DND-41 (cell line): Measurements from ENCODE around the gene CETN3.

Experiments used
- ATAC-seq: fragments of 200-7000 bp; cut with Tn5 transposase; 3 replicates; pipeline ENCODE4 v1.9.1; 2021; ENCODE audit warnings: low read depth; ENCODE audit not compliant: insufficient read depth
- DNase-seq: peaks from one replicate; pipeline ENCODE4 v3.0.0-alpha.2; 2020
- H2AFZ ChIP-seq: 2 replicates; pipeline ENCODE4 v1.6.0; 2012; ENCODE audit warnings: low read depth, low read length
- H3K27ac ChIP-seq: 2 replicates; pipeline ENCODE4 v1.5.1; 2012; ENCODE audit warnings: low read length, inconsistent platforms
- H3K27me3 ChIP-seq: fragments of 200-600 bp; sonication (generic); 2 replicates; pipeline ENCODE4 v1.6.0; 2012; ENCODE audit warnings: low read length, mild to moderate bottlenecking, inconsistent platforms; ENCODE audit not compliant: insufficient read depth, poor library complexity
- H3K36me3 ChIP-seq: 2 replicates; pipeline ENCODE4 v1.5.1; 2012; ENCODE audit warnings: low read length, inconsistent platforms; ENCODE audit not compliant: insufficient read depth
- H3K4me1 ChIP-seq: 2 replicates; pipeline ENCODE4 v1.5.1; 2012; ENCODE audit warnings: mild to moderate bottlenecking, low read length; ENCODE audit not compliant: insufficient read depth
- H3K4me2 ChIP-seq: 2 replicates; pipeline ENCODE4 v1.6.0; 2012; ENCODE audit warnings: mild to moderate bottlenecking, moderate library complexity, low read length, inconsistent platforms; ENCODE audit not compliant: insufficient read depth
- H3K4me3 ChIP-seq, 2 experiments: fragments of 200-600 bp in 1 of 2; shearing (Covaris generic) in 1 of 2; 2 replicates each; pipeline ENCODE4 v1.5.1; 2012 to 2016; ENCODE audit warnings: inconsistent platforms in 2 of 2, low read length in 2 of 2, mild to moderate bottlenecking in 2 of 2, low read depth in 1 of 2, moderate library complexity in 1 of 2
- H3K79me2 ChIP-seq: 2 replicates; pipeline ENCODE4 v1.6.0; 2012; ENCODE audit warnings: low read length, inconsistent platforms; ENCODE audit not compliant: insufficient read depth
- H3K9ac ChIP-seq: 2 replicates; pipeline ENCODE4 v1.6.0; 2012; ENCODE audit warnings: low read depth, mild to moderate bottlenecking, inconsistent platforms, low read length, moderate library complexity
- H3K9me3 ChIP-seq: 2 replicates; pipeline ENCODE4 v1.5.1; 2012; ENCODE audit warnings: low read length, moderate library complexity, mild to moderate bottlenecking, inconsistent platforms; ENCODE audit not compliant: insufficient read depth, severe bottlenecking
- H4K20me1 ChIP-seq: 2 replicates; pipeline ENCODE4 v1.6.0; 2012; ENCODE audit warnings: low read length; ENCODE audit not compliant: insufficient read depth
- EZH2 ChIP-seq: IDR thresholded peaks from 3 replicates; pipeline ENCODE4 v1.6.1; 2012; ENCODE audit warnings: borderline replicate concordance, low read depth, mild to moderate bottlenecking, moderate library complexity, low read length, inconsistent platforms; ENCODE audit not compliant: severe bottlenecking
- TF ChIP-seq, protein P1 (sequence below): IDR thresholded peaks from 2 replicates; pipeline ENCODE4 v1.5.1; 2012; ENCODE audit warnings: borderline replicate concordance, low read length, moderate library complexity, mild to moderate bottlenecking; ENCODE audit not compliant: poor library complexity, severe bottlenecking; ENCODE audit errors: extremely low read depth

The CETN3 gene

DNA sequence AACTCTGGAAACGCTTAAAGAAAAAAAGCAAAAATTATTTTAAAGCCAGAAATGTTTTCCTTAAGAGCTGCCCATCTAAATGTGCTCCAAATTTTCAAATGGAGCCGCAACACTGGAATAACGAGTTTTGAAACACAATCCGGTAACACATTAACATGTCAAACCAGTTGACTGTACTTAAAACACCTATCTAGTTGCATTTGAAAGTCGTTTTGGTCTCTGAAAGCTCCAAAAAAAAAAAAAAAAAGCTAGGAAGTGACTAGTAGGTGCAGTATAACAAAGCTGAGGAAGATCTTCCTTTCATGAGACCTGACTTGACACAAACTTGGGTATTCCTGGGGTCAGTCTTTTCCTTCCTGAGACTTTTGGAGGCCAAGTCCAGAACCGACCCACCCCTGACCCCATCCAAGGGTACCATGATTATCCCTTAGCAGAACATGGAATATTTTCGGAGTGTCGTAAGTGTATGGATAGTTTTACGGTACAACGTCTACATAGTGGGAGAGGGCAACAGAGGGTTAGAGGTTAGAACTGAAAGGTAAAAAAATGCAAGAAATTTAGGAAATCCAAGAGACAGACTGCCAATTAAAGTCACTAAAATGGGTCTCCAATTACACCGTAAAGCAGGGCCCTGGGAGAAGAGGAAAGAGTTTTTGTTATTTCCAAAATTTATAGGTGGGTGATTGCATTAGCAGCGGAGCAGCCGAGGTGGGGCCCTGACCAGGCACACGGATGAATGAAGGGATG lies 812 bp downstream of the CETN3 start:
- Histone ChIP-seq H2AFZ (peak overlapping the region; percentile 79), H3K9me3 (no peaks in the 10 kb centered on the region), H3K9ac (peak overlapping the region; percentile 84), H3K4me3 (peak overlapping the region; percentile 35 to 60; a peak in 3 of 4 replicates), H3K36me3 (peaks cover 26% of the 10 kb centered on the region), H4K20me1 (no peaks in the 10 kb centered on the region), H3K4me2 (peak overlapping the region; percentile 85), H3K27me3 (no peaks in the 10 kb centered on the region), H3K4me1 (peaks cover 37% of the 10 kb centered on the region), H3K79me2 (peaks cover 30% of the 10 kb centered on the region), H3K27ac (peak overlapping the region; percentile 95)
- no peak for TF ChIP-seq EZH2
- TF ChIP-seq, protein P1, sequence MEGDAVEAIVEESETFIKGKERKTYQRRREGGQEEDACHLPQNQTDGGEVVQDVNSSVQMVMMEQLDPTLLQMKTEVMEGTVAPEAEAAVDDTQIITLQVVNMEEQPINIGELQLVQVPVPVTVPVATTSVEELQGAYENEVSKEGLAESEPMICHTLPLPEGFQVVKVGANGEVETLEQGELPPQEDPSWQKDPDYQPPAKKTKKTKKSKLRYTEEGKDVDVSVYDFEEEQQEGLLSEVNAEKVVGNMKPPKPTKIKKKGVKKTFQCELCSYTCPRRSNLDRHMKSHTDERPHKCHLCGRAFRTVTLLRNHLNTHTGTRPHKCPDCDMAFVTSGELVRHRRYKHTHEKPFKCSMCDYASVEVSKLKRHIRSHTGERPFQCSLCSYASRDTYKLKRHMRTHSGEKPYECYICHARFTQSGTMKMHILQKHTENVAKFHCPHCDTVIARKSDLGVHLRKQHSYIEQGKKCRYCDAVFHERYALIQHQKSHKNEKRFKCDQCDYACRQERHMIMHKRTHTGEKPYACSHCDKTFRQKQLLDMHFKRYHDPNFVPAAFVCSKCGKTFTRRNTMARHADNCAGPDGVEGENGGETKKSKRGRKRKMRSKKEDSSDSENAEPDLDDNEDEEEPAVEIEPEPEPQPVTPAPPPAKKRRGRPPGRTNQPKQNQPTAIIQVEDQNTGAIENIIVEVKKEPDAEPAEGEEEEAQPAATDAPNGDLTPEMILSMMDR, result no peak
- DNase-seq (no peak), ATAC-seq (no peak)

DNA sequence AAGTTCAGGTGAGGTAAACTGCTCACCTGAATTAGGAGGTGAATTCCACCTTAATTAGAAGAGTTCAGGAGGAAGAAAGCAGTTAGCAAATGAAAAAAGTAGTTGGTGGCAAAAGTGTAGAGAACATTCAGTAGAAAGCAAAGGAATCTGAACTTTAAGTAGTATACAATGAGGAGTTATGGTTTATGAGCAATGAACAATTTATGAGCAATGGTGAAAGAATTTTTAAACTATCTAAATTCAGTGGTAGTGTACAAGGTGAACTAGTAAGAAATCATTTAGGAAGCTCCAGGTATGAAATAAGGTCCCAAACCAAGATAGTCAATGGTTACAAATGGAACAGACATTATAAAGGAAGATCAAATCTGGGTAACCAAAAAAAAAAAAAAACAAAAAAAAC lies 3.1 kb downstream of the CETN3 start:
- H2AFZ ChIP-seq, result no peak overlapping the region
- H4K20me1 ChIP-seq, result no peaks in the 10 kb centered on the region
- peak overlapping the region; percentile 85 for H3K4me2 ChIP-seq
- H3K9ac ChIP-seq, result no peak overlapping the region
- TF ChIP-seq, protein P1, result no peak
- TF ChIP-seq EZH2, result no peak
- H3K36me3 ChIP-seq, result peaks cover 36% of the 10 kb centered on the region
- H3K27ac ChIP-seq, result no peak overlapping the region
- ATAC-seq (no peak), DNase-seq (no peak)
- H3K27me3 ChIP-seq, result no peaks in the 10 kb centered on the region
- peaks cover 36% of the 10 kb centered on the region for H3K4me1 ChIP-seq
- no peak overlapping the region for H3K4me3 ChIP-seq
- no peaks in the 10 kb centered on the region for H3K9me3 ChIP-seq
- H3K79me2 ChIP-seq, result peaks cover 36% of the 10 kb centered on the region

DNA sequence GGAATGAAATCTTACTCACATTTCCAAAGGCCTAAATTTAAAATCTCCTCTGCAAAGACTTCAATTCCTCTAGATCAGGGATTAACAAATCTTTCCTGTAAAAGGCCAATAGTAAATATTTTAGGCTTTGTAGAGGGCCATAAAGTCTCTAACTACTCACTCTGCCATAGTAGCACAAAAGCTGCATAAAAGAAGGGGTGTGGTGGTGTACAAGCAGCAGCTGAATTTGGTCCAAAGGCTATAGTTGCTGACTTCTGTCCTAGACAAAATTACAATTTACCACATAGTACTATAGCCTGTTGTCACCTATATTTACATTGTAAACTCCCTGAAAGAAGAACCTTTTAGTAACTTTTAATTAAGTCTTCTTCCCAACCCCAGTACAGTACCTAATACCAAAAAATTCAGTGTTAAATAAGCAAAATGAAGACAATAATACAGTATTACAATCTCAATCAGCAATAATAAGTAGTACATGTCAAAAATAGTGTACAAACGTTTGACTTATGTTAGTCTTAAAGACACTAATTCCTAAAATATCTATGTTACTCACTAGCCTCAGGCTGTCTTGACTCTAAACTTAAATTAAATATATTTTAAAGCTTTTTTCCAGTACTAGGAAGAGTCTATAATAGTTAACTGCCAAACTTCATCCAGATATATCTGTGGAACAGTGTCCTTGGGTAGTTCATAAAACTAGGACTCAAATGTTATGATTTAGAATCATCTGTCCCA lies 6.9 kb downstream of the CETN3 start:
- H3K4me1 ChIP-seq, result peaks cover 16% of the 10 kb centered on the region
- no peak overlapping the region for H3K27ac ChIP-seq
- peaks cover 18% of the 10 kb centered on the region for H3K79me2 ChIP-seq
- no peak overlapping the region for H3K4me2 ChIP-seq
- H3K4me3 ChIP-seq, result no peak overlapping the region
- H3K36me3 ChIP-seq, result peaks cover 54% of the 10 kb centered on the region
- H3K27me3 ChIP-seq, result no peaks in the 10 kb centered on the region
- no peak overlapping the region for H3K9ac ChIP-seq
- ATAC-seq (no peak), DNase-seq (no peak)
- no peaks in the 10 kb centered on the region for H4K20me1 ChIP-seq
- H3K9me3 ChIP-seq, result no peaks in the 10 kb centered on the region
- no peak overlapping the region for H2AFZ ChIP-seq
- TF ChIP-seq, protein P1, result no peak
- no peak for TF ChIP-seq EZH2
